PC-9 (cell line): Measurements from ENCODE around the gene PRKCH.

Experiments
- EZH2 ChIP-seq: fragments of 200-600 bp; sonication (generic); IDR thresholded peaks from 2 replicates; pipeline ENCODE4 v1.8.0; 2017; ENCODE audit warnings: antibody characterized with exemption, low read depth
- TF ChIP-seq, protein P1 (sequence below): fragments of 200-600 bp; sonication (generic); conservative IDR thresholded peaks from 2 replicates; pipeline ENCODE4 v1.6.1; 2017; ENCODE audit warnings: mixed run types, antibody characterized with exemption, mild to moderate bottlenecking, moderate library complexity

DNA sequence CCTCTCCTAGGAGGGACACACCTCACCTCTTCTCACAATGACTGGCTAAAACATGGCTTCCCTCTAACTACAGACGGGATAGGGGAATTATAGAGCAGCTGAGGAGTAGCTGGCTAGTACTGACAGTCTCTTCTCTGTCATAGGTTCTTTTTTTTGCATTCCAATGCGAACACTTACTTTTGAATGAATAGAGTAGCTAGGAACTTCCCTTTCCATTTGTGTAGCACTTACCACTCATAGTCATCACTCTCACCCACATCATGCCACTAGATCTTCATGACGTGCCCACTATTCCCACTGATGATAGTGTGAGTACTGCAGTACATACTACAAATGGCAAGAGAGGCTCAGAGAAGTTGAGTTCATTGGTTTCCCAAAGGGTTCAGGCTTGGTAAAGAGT is 230.0 kb downstream of the PRKCH start:
- TF ChIP-seq, protein P1, sequence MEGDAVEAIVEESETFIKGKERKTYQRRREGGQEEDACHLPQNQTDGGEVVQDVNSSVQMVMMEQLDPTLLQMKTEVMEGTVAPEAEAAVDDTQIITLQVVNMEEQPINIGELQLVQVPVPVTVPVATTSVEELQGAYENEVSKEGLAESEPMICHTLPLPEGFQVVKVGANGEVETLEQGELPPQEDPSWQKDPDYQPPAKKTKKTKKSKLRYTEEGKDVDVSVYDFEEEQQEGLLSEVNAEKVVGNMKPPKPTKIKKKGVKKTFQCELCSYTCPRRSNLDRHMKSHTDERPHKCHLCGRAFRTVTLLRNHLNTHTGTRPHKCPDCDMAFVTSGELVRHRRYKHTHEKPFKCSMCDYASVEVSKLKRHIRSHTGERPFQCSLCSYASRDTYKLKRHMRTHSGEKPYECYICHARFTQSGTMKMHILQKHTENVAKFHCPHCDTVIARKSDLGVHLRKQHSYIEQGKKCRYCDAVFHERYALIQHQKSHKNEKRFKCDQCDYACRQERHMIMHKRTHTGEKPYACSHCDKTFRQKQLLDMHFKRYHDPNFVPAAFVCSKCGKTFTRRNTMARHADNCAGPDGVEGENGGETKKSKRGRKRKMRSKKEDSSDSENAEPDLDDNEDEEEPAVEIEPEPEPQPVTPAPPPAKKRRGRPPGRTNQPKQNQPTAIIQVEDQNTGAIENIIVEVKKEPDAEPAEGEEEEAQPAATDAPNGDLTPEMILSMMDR, result no peak
- TF ChIP-seq EZH2, result no peak
